OCI-LY1 (cell line): ENCODE data around the gene CNN2.
"Not testable (repeated sequence)": the region's sequence is repeated elsewhere in the genome, so short reads cannot be mapped to it uniquely, and the experiment has no call there.

Experiments
- CTCF ChIP-seq: fragments of 200-600 bp; sonication (generic), shearing (Covaris generic); IDR thresholded peaks from 2 replicates; pipeline ENCODE4 v1.5.1; 2017; ENCODE audit warnings: mild to moderate bottlenecking, antibody characterized with exemption, low read length, moderate library complexity, mixed read lengths
- EZH2 ChIP-seq: fragments of 200-600 bp; sonication (generic), shearing (Covaris generic); IDR thresholded peaks from 2 replicates; pipeline ENCODE4 v1.8.0; 2017; ENCODE audit warnings: borderline replicate concordance, mixed run types, mild to moderate bottlenecking, antibody characterized with exemption, low read length, moderate library complexity, mixed read lengths

GRCh38 chr19:1023883-1024188, 2.6 kb upstream of the CNN2 start:
- not testable (repeated sequence) for TF ChIP-seq CTCF, EZH2
